ENCODE measurements around the gene P2RX3.

The P2RX3 gene

GRCh38 chr11:57394203-57394965, 56.2 kb downstream of the P2RX3 start:
- H3K27ac ChIP-seq, result no peak overlapping the region
- no peaks in the 10 kb centered on the region for H3K27me3 ChIP-seq
- H3K4me1 ChIP-seq (ENCODE audit: control insufficient read depth in 1 of 2, insufficient read depth in 1 of 2, low read depth in 1 of 2, low read length in 1 of 2), result peaks cover 20 to 34% of the 10 kb centered on the region in 2 experiments
- no peak overlapping the region for H3K4me3 ChIP-seq (ENCODE audit: low read depth in 1 of 2, low read length in 1 of 2)
- no peak for TF ChIP-seq CTCF (IDR thresholded peaks at IDR 0.05)
- H3K36me3 ChIP-seq, result no peaks in the 10 kb centered on the region
- no peaks in the 10 kb centered on the region for H3K9me3 ChIP-seq

GRCh38 chr11:57395905-57396623, 57.9 kb downstream of the P2RX3 start:
- Histone ChIP-seq H3K36me3 (no peaks in the 10 kb centered on the region), H3K4me1 (ENCODE audit: control insufficient read depth in 1 of 2, insufficient read depth in 1 of 2, low read depth in 1 of 2, low read length in 1 of 2) (peaks cover 20 to 34% of the 10 kb centered on the region in 2 experiments), H3K27ac (no peak overlapping the region), H3K27me3 (no peaks in the 10 kb centered on the region), H3K4me3 (ENCODE audit: low read depth in 1 of 2, low read length in 1 of 2) (no peak overlapping the region), H3K9me3 (no peaks in the 10 kb centered on the region)
- TF ChIP-seq CTCF (IDR thresholded peaks at IDR 0.05), result no peak

- Histone ChIP-seq H3K4me3 (ENCODE audit: low read depth in 1 of 2, low read length in 1 of 2) (no peak overlapping the region), H3K9me3 (no peaks in the 10 kb centered on the region), H3K27me3 (no peaks in the 10 kb centered on the region), H3K36me3 (no peaks in the 10 kb centered on the region), H3K27ac (no peak overlapping the region), H3K4me1 (ENCODE audit: control insufficient read depth in 1 of 2, insufficient read depth in 1 of 2, low read depth in 1 of 2, low read length in 1 of 2) (peaks cover 14 to 29% of the 10 kb centered on the region in 2 experiments)
- no peak for TF ChIP-seq CTCF (IDR thresholded peaks at IDR 0.05)
Observed at GRCh38 chr11:57396744-57397143, 58.6 kb downstream of the P2RX3 start.

- no peak for TF ChIP-seq CTCF (IDR thresholded peaks at IDR 0.05)
- Histone ChIP-seq H3K27me3 (no peaks in the 10 kb centered on the region), H3K27ac (no peak overlapping the region), H3K9me3 (no peaks in the 10 kb centered on the region), H3K36me3 (no peaks in the 10 kb centered on the region), H3K4me3 (ENCODE audit: low read depth in 1 of 2, low read length in 1 of 2) (no peak overlapping the region), H3K4me1 (ENCODE audit: control insufficient read depth in 1 of 2, insufficient read depth in 1 of 2, low read depth in 1 of 2, low read length in 1 of 2) (peaks cover 10 to 22% of the 10 kb centered on the region in 2 experiments)
Observed at GRCh38 chr11:57397394-57397990, 59.3 kb downstream of the P2RX3 start.

GRCh38 chr11:57399221-57399620, 61.1 kb downstream of the P2RX3 start:
- Histone ChIP-seq H3K36me3 (no peaks in the 10 kb centered on the region), H3K4me3 (ENCODE audit: low read depth in 1 of 2, low read length in 1 of 2) (no peak overlapping the region), H3K27me3 (no peaks in the 10 kb centered on the region), H3K4me1 (ENCODE audit: control insufficient read depth in 1 of 2, insufficient read depth in 1 of 2, low read depth in 1 of 2, low read length in 1 of 2) (peaks cover 10 to 23% of the 10 kb centered on the region in 2 experiments), H3K9me3 (peaks cover 3% of the 10 kb centered on the region), H3K27ac (no peak overlapping the region)
- no peak for TF ChIP-seq CTCF (IDR thresholded peaks at IDR 0.05)
